Loucy (cell line): ENCODE results near the gene SPTY2D1.

Experiments
- H2AFZ ChIP-seq: fragments of 200-600 bp; sonication (generic); 2 replicates; pipeline ENCODE4 v1.6.0; 2016; ENCODE audit warnings: antibody characterized with exemption, mild to moderate bottlenecking, low read length, moderate library complexity
- H3F3A ChIP-seq: fragments of 200-600 bp; 2 replicates; pipeline ENCODE4 v1.6.0; 2016; ENCODE audit warnings: antibody characterized with exemption, low read depth, mild to moderate bottlenecking
- H3K27me3 ChIP-seq: fragments of 200-600 bp; sonication (generic); 2 replicates; pipeline ENCODE4 v1.6.1; 2014; ENCODE audit warnings: low read length, mild to moderate bottlenecking; ENCODE audit not compliant: insufficient read depth, poor library complexity, severe bottlenecking
- H3K36me3 ChIP-seq: fragments of 200-600 bp; sonication (generic); 2 replicates; pipeline ENCODE4 v1.6.1; 2016; ENCODE audit warnings: low read length; ENCODE audit not compliant: insufficient read depth
- H3K4me1 ChIP-seq: fragments of 200-600 bp; sonication (generic); 2 replicates; pipeline ENCODE4 v1.5.1; 2014; ENCODE audit warnings: low read length, mild to moderate bottlenecking; ENCODE audit not compliant: insufficient read depth, poor library complexity, severe bottlenecking
- H3K4me2 ChIP-seq: fragments of 200-600 bp; sonication (generic); 2 replicates; pipeline ENCODE4 v1.6.0; 2014; ENCODE audit warnings: antibody characterized with exemption, low read length, low read depth, mild to moderate bottlenecking; ENCODE audit not compliant: poor library complexity, severe bottlenecking
- H3K4me3 ChIP-seq: fragments of 200-600 bp; sonication (generic); 2 replicates; pipeline ENCODE4 v1.5.1; 2014; ENCODE audit warnings: low read length, mild to moderate bottlenecking, mixed read lengths; ENCODE audit not compliant: poor library complexity, severe bottlenecking
- H3K79me2 ChIP-seq: fragments of 200-600 bp; sonication (generic); 2 replicates; pipeline ENCODE4 v1.6.1; 2014; ENCODE audit warnings: low read length; ENCODE audit not compliant: insufficient read depth
- H3K9ac ChIP-seq: fragments of 200-600 bp; sonication (generic); 2 replicates; pipeline ENCODE4 v1.6.0; 2014; ENCODE audit warnings: mild to moderate bottlenecking, low read depth, low read length, moderate library complexity; ENCODE audit not compliant: poor library complexity, severe bottlenecking
- H3K9me2 ChIP-seq: fragments of 200-600 bp; sonication (generic); replicated peaks from 2 replicates; pipeline ENCODE4 v1.6.1; 2016; ENCODE audit warnings: low read depth, low read length, mixed read lengths
- H3K9me3 ChIP-seq: fragments of 200-600 bp; sonication (generic); 2 replicates; pipeline ENCODE4 v1.6.1; 2014; ENCODE audit warnings: mild to moderate bottlenecking, antibody characterized with exemption, low read length, low read depth; ENCODE audit not compliant: insufficient read depth
- H4K20me1 ChIP-seq: fragments of 200-600 bp; sonication (generic); 2 replicates; pipeline ENCODE4 v1.6.0; 2014; ENCODE audit warnings: antibody characterized with exemption, low read length, mild to moderate bottlenecking; ENCODE audit not compliant: insufficient read depth, poor library complexity, severe bottlenecking
- CTCF ChIP-seq: fragments of 200-600 bp; sonication (generic); conservative IDR thresholded peaks from 2 replicates; pipeline ENCODE4 v1.5.1; 2014; ENCODE audit warnings: mild to moderate bottlenecking, antibody characterized with exemption, low read length
- EZH2phosphoT487 ChIP-seq: fragments of 200-600 bp; IDR thresholded peaks from 2 replicates; pipeline ENCODE4 v1.6.1; 2018; ENCODE audit warnings: antibody characterized with exemption, mild to moderate bottlenecking, moderate library complexity, borderline replicate concordance

The SPTY2D1 gene

DNA sequence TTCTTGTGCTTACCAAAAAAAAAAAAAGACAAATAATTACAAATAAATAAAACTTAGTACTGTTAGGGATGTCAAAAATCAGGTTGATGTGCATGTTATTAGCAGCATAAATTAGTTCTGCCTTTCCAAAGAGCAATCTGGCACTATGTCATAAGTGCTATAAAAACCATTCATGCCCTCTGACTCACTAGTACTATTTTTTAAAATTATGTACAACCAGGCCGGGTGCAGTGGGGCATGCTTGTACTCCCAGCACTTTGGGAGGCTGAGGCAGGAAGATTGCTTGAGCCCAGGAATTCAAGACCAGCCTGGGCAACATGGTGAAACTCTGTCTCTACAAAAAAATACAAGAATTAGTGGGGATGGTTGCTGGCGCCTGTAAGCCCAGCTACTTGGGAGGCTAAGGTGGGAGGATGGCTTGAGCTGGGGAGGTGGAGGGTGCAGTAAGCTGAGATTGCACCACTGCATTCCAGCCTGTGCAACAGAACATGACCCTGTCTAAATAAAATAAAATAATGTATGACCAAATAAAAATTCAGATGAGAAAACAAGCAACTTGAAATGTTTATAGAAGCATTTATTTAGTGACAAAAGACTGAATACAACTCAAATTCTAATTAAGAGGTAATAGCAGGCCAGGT lies 70.9 kb downstream of the SPTY2D1 start:
- Histone ChIP-seq H3K79me2 (no peaks in the 10 kb centered on the region), H3K9me2 (no peaks in the 10 kb centered on the region), H3K36me3 (no peaks in the 10 kb centered on the region), H3K4me1 (no peaks in the 10 kb centered on the region), H3K4me2 (no peak overlapping the region), H4K20me1 (no peaks in the 10 kb centered on the region), H3K4me3 (no peak overlapping the region), H3F3A (no peaks in the 10 kb centered on the region), H3K9ac (no peak overlapping the region), H2AFZ (no peak overlapping the region), H3K27me3 (no peaks in the 10 kb centered on the region), H3K9me3 (no peaks in the 10 kb centered on the region)
- TF ChIP-seq EZH2phosphoT487 (no peak), CTCF (no peak)
